Endothelial cell of umbilical vein (primary cell): ENCODE data around the gene SEC22A. TPM values are rescaled to one million over a fixed set of nuclear protein-coding genes. Genes with fewer than 3 reads are reported as not detected.

Source experiments
- BruUV-seq: library from RNA; stranded (reverse); fragments of 400-500 nt; replicated peaks from 2 replicates; lab custom pipeline; 2021; lab: Mats Ljungman, UMichigan
- CTCF ChIA-PET: fragments of 300-600, 350-600 bp; sonication (Branson Sonifier 250); formaldehyde crosslinking; loops from one replicate; lab custom pipeline; 2021; ENCODE audit warnings: antibody characterized with exemption, inconsistent platforms; lab: Charles Lee
- POLR2A ChIA-PET: fragments of 300-600, 350-600 bp; sonication (Branson Sonifier 250); formaldehyde crosslinking; loops from one replicate; lab custom pipeline; 2021; ENCODE audit warnings: antibody characterized with exemption, inconsistent platforms; lab: Charles Lee
- DNase-seq: peaks from one replicate; pipeline ENCODE4 v3.0.0-alpha.2; 2011; ENCODE audit warnings: low read depth, low spot score
- FAIRE-seq: peaks from 2 replicates; lab custom pipeline; 2011; peaks lifted over from hg19 to GRCh38; lab: Jason Lieb, UNC
- H2AFZ ChIP-seq: 2 replicates; pipeline ENCODE4 v1.6.0; 2012; ENCODE audit warnings: low read depth, low read length, control low read depth, inconsistent platforms
- H3K27ac ChIP-seq: 2 replicates; pipeline ENCODE4 v1.5.1; 2011; ENCODE audit warnings: low read depth, mild to moderate bottlenecking, control low read depth, low read length, moderate library complexity; ENCODE audit not compliant: insufficient read depth
- H3K27me3 ChIP-seq, 2 experiments: 2 replicates each; pipeline versions ENCODE4 v1.6.0 to v1.6.1; 2011; ENCODE audit warnings: low read length in 2 of 2, mixed read lengths in 1 of 2; ENCODE audit not compliant: control insufficient read depth in 2 of 2, insufficient read depth in 2 of 2
- H3K36me3 ChIP-seq, 2 experiments: 2 replicates in 1 of 2; 3 replicates in 1 of 2; pipeline ENCODE4 v1.5.1; 2011; ENCODE audit warnings: low read length in 2 of 2, mild to moderate bottlenecking in 1 of 2, moderate library complexity in 1 of 2; ENCODE audit not compliant: control insufficient read depth in 2 of 2, insufficient read depth in 2 of 2; ENCODE audit errors: extremely low read depth in 1 of 2
- H3K4me1 ChIP-seq: 3 replicates; pipeline ENCODE4 v1.5.1; 2011; ENCODE audit warnings: mild to moderate bottlenecking, low read length; ENCODE audit not compliant: control insufficient read depth, insufficient read depth; ENCODE audit errors: extremely low read depth
- H3K4me2 ChIP-seq: 2 replicates; pipeline ENCODE4 v1.6.1; 2011; ENCODE audit warnings: low read length, control low read depth, mixed read lengths; ENCODE audit not compliant: insufficient read depth
- H3K4me3 ChIP-seq, 3 experiments: fragments of 200-600 bp in 1 of 3; sonication (generic), shearing (Covaris generic) in 1 of 3; replicated peaks in 1 of 3; 2 replicates each; pipeline ENCODE4 v1.5.1; 2011 to 2016; ENCODE audit warnings: control low read depth in 3 of 3, low read length in 3 of 3, mild to moderate bottlenecking in 2 of 3, inconsistent platforms in 1 of 3, low read depth in 1 of 3, moderate library complexity in 1 of 3; ENCODE audit not compliant: insufficient read depth in 1 of 3
- H3K79me2 ChIP-seq: 2 replicates; pipeline ENCODE4 v1.6.0; 2012; ENCODE audit warnings: low read length, inconsistent platforms; ENCODE audit not compliant: control insufficient read depth, insufficient read depth
- H3K9ac ChIP-seq: replicated peaks from 2 replicates; pipeline ENCODE3; 2011; ENCODE audit warnings: low read length, control low read depth; ENCODE audit not compliant: insufficient read depth; ENCODE audit errors: extremely low read depth
- H3K9me1 ChIP-seq: replicated peaks from 3 replicates; pipeline ENCODE4 v1.6.0; 2011; ENCODE audit warnings: mild to moderate bottlenecking, low read length; ENCODE audit not compliant: control insufficient read depth, insufficient read depth; ENCODE audit errors: extremely low read depth
- H3K9me3 ChIP-seq: replicated peaks from 2 replicates; pipeline ENCODE4 v1.5.1; 2012; ENCODE audit warnings: low read length, inconsistent platforms; ENCODE audit not compliant: control insufficient read depth, insufficient read depth
- H4K20me1 ChIP-seq: replicated peaks from 2 replicates; pipeline ENCODE3; 2011; ENCODE audit warnings: mild to moderate bottlenecking, low read length; ENCODE audit not compliant: control insufficient read depth, insufficient read depth; ENCODE audit errors: extremely low read depth
- EZH2 ChIP-seq: IDR thresholded peaks from 2 replicates; pipeline ENCODE4 v1.6.1; 2012; ENCODE audit warnings: borderline replicate concordance, low read depth, mild to moderate bottlenecking, moderate library complexity, low read length, inconsistent platforms; ENCODE audit not compliant: severe bottlenecking
- FOS ChIP-seq: IDR thresholded peaks from 2 replicates; pipeline ENCODE4 v1.6.1; 2011; ENCODE audit warnings: mild to moderate bottlenecking, low read length, moderate library complexity, borderline replicate concordance; ENCODE audit not compliant: insufficient read depth
- GATA2 ChIP-seq: IDR thresholded peaks from 2 replicates; pipeline ENCODE4 v1.7.0; 2011; ENCODE audit warnings: low read depth, mild to moderate bottlenecking, moderate library complexity, mixed read lengths, low read length; ENCODE audit not compliant: insufficient read length, insufficient read depth
- JUN ChIP-seq: IDR thresholded peaks from 2 replicates; pipeline ENCODE4 v1.6.1; 2011; ENCODE audit warnings: borderline replicate concordance, low read depth; ENCODE audit not compliant: insufficient read length, insufficient read depth
- MYC ChIP-seq: IDR thresholded peaks from one replicate; pipeline ENCODE4 v1.6.1; 2011; ENCODE audit warnings: mild to moderate bottlenecking, low read depth, low read length
- POLR2A ChIP-seq: IDR thresholded peaks from 2 replicates; pipeline ENCODE4 v1.6.1; 2012; ENCODE audit warnings: low read depth, mild to moderate bottlenecking, control low read depth, low read length
- POLR2AphosphoS5 ChIP-seq: IDR thresholded peaks from 2 replicates; pipeline ENCODE4 v1.6.1; 2012; ENCODE audit warnings: low read depth, mild to moderate bottlenecking, control low read depth, low read length, moderate library complexity; ENCODE audit not compliant: insufficient read depth
- dilution Hi-C: fragments of 300-500 bp; cut with MboI; formaldehyde crosslinking; loops from one replicate; pipeline ENCODE4 v1.15.0; 2019; ENCODE audit warnings: low sequenced_read_pairs; ENCODE audit not compliant: extremely low pct_ligation_motif_present
- intact Hi-C: fragments of 100-400 bp; cut with micrococcal nuclease; formaldehyde crosslinking; loops from one replicate; pipeline ENCODE4 v1.10.0; 2022
- polyA plus RNA-seq, 4 experiments: library from polyadenylated mRNA; depleted of rRNA in 3 of 4; stranded (reverse) in 3 of 4; unstranded in 1 of 4; fragments of >200 nt; gene quantifications; 2 replicates each; pipeline versions ENCODE4 v1.2.1 to v1.2.3, GENCODE V29; 2011 to 2012; ENCODE audit warnings: missing spikeins in 1 of 4
- total RNA-seq: library from RNA; stranded (reverse); gene quantifications from 2 replicates; pipeline ENCODE4 v1.2.3, GENCODE V29; 2021
- TF ChIP-seq, protein P1 (sequence below): IDR thresholded peaks from 2 replicates; pipeline ENCODE4 v1.6.1; 2011; ENCODE audit not compliant: insufficient read depth, insufficient read length
- TF ChIP-seq, protein P2 (sequence below), 2 donors: IDR thresholded peaks; 1 replicate in 1 of 2; 2 replicates in 1 of 2; pipeline ENCODE4 v1.5.1; 2011; ENCODE audit warnings: low read length in 2 of 2, mild to moderate bottlenecking in 2 of 2, moderate library complexity in 2 of 2, control low read depth in 1 of 2, inconsistent platforms in 1 of 2, low read depth in 1 of 2; ENCODE audit not compliant: insufficient read depth in 1 of 2; ENCODE audit errors: extremely low read depth in 1 of 2

SEC22A gene
- total and polyA plus RNA-seq, 2 donors (not counting 3 experiments of a cell fraction or from before 2014, with no cell fraction given): 20.1 to 26.8 TPM

DNA sequence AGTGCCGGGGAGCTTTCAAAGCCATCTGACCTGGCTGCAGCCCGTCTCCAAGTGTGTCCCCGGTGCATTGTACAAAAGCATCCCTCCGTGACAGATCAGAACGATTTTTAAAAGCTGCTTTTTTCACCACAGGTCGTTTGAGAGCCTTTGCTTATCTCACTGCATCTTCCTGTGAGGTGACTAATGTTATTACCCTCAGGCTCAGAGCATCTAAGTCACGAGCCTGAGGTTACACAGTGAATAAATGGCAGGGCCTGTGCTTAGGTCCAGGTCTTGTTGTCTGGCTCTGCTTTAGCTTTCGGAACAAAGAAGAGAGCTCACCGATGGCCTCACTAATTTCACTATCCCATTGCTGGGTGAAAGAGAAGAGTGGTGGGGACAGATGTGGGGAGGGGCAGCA is 83.3 kb downstream of the SEC22A start:
- Histone ChIP-seq H3K27ac (no peak overlapping the region), H2AFZ (no peak overlapping the region), H3K36me3 (no peaks in the 10 kb centered on the region), H3K9ac (no peak overlapping the region), H4K20me1 (no peaks in the 10 kb centered on the region), H3K27me3 (no peaks in the 10 kb centered on the region), H3K4me2 (no peak overlapping the region), H3K4me3 (no peak overlapping the region), H3K4me1 (no peaks in the 10 kb centered on the region), H3K79me2 (no peaks in the 10 kb centered on the region), H3K9me3 (no peaks in the 10 kb centered on the region), H3K9me1 (no peaks in the 10 kb centered on the region)
- no TSS peak for BruUV-seq
- no peak for FAIRE-seq
- POLR2A ChIA-PET: no interaction called here
- no peak for TF ChIP-seq GATA2
- TF ChIP-seq EZH2: no peak
- TF ChIP-seq FOS: no peak
- TF ChIP-seq POLR2AphosphoS5: no peak
- TF ChIP-seq POLR2A: no peak
- TF ChIP-seq, protein P1, sequence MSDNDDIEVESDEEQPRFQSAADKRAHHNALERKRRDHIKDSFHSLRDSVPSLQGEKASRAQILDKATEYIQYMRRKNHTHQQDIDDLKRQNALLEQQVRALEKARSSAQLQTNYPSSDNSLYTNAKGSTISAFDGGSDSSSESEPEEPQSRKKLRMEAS: no peak
- TF ChIP-seq, protein P2, sequence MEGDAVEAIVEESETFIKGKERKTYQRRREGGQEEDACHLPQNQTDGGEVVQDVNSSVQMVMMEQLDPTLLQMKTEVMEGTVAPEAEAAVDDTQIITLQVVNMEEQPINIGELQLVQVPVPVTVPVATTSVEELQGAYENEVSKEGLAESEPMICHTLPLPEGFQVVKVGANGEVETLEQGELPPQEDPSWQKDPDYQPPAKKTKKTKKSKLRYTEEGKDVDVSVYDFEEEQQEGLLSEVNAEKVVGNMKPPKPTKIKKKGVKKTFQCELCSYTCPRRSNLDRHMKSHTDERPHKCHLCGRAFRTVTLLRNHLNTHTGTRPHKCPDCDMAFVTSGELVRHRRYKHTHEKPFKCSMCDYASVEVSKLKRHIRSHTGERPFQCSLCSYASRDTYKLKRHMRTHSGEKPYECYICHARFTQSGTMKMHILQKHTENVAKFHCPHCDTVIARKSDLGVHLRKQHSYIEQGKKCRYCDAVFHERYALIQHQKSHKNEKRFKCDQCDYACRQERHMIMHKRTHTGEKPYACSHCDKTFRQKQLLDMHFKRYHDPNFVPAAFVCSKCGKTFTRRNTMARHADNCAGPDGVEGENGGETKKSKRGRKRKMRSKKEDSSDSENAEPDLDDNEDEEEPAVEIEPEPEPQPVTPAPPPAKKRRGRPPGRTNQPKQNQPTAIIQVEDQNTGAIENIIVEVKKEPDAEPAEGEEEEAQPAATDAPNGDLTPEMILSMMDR (IDR thresholded peaks at IDR 0.05; ENCODE audit: extremely low read depth in 1 of 2, insufficient read depth in 1 of 2, low read depth in 1 of 2, low read length in 2 of 2): no peak
- TF ChIP-seq JUN: no peak
- TF ChIP-seq MYC: no peak
- intact Hi-C loops: no loop called here
- DNase-seq: no peak
- CTCF ChIA-PET: interaction anchor here (0.8 to 4.4 kb wide), 3 partner anchors 39 to 275 kb away, joined by 3 to 24 read pairs (median 5); no protein-coding TSS in a partner anchor
- dilution Hi-C loops: no loop called here
